Mesothelial cell of epicardium (in vitro differentiated cells): Measurements from ENCODE around the gene UMPS. TPM values are rescaled to one million over a fixed set of nuclear protein-coding genes. Genes with fewer than 3 reads are reported as not detected.
"Not testable (repeated sequence)": the region's sequence is repeated elsewhere in the genome, so short reads cannot be mapped to it uniquely, and the experiment has no call there.

ENCODE experiments used
- DNase-seq, 2 experiments: peaks; one replicate each; pipeline ENCODE4 v3.0.0; 2021; ENCODE audit warnings: low spot score in 2 of 2; ENCODE audit not compliant: unreplicated experiment in 2 of 2
- H3K27ac Mint-ChIP-seq: 2 replicates; pipeline ENCODE4 v1.8.0; 2021; ENCODE audit warnings: mixed read lengths
- H3K27me3 Mint-ChIP-seq: 2 replicates; pipeline ENCODE4 v1.8.0; 2021; ENCODE audit warnings: low read depth, mixed read lengths
- H3K36me3 Mint-ChIP-seq: 2 replicates; pipeline ENCODE4 v1.8.0; 2021; ENCODE audit warnings: mixed read lengths
- H3K4me1 Mint-ChIP-seq: 2 replicates; pipeline ENCODE4 v1.8.0; 2021; ENCODE audit warnings: mixed read lengths
- H3K4me3 Mint-ChIP-seq: 2 replicates; pipeline ENCODE4 v1.8.0; 2021; ENCODE audit warnings: mild to moderate bottlenecking, moderate library complexity, mixed read lengths
- H3K9me3 Mint-ChIP-seq: 2 replicates; pipeline ENCODE4 v1.8.0; 2021; ENCODE audit warnings: mixed read lengths
- CTCF ChIP-seq: fragments of 200-600 bp; sonication (generic); IDR thresholded peaks from one replicate; pipeline ENCODE4 v1.5.0; 2021; ENCODE audit warnings: antibody characterized with exemption; ENCODE audit not compliant: unreplicated experiment
- total RNA-seq: library from RNA; stranded (reverse); gene quantifications from 3 replicates; pipeline ENCODE4 v1.2.1, GENCODE V29; 2021

The UMPS gene
- total RNA-seq, 1 donor from 2014 or later: 37.3 TPM

- Mint-ChIP-seq H3K36me3 (no peaks in the 10 kb centered on the region), H3K9me3 (no peaks in the 10 kb centered on the region), H3K27ac (peak overlapping the region; percentile 28), H3K4me1 (peaks cover 44% of the 10 kb centered on the region), H3K4me3 (no peak overlapping the region), H3K27me3 (no peaks in the 10 kb centered on the region)
- no peak for DNase-seq
- TF ChIP-seq CTCF: no peak
Measured at GRCh38 chr3:124779751-124780191, 49.5 kb downstream of the UMPS start.

- no peaks in the 10 kb centered on the region for H3K9me3 Mint-ChIP-seq
- H3K36me3 Mint-ChIP-seq: peaks cover 2% of the 10 kb centered on the region
- H3K27me3 Mint-ChIP-seq: no peaks in the 10 kb centered on the region
- peak overlapping the region; percentile 88 for H3K27ac Mint-ChIP-seq
- H3K4me3 Mint-ChIP-seq: peak overlapping the region; percentile 31
- TF ChIP-seq CTCF: no peak
- peaks cover 38% of the 10 kb centered on the region for H3K4me1 Mint-ChIP-seq
- no peak for DNase-seq
Measured at GRCh38 chr3:124780356-124780755, 50.1 kb downstream of the UMPS start.

- no peaks in the 10 kb centered on the region for H3K27me3 Mint-ChIP-seq
- no peak for TF ChIP-seq CTCF
- peaks cover 2% of the 10 kb centered on the region for H3K36me3 Mint-ChIP-seq
- H3K9me3 Mint-ChIP-seq: no peaks in the 10 kb centered on the region
- peak overlapping the region; percentile 88 for H3K27ac Mint-ChIP-seq
- peak overlapping the region; percentile 31 for H3K4me3 Mint-ChIP-seq
- no peak for DNase-seq
- H3K4me1 Mint-ChIP-seq: peaks cover 38% of the 10 kb centered on the region
Measured at GRCh38 chr3:124780761-124781475, 50.7 kb downstream of the UMPS start.

- Mint-ChIP-seq H3K27ac (peak overlapping the region; percentile 88), H3K4me3 (no peak overlapping the region), H3K36me3 (peaks cover 2% of the 10 kb centered on the region), H3K9me3 (no peaks in the 10 kb centered on the region), H3K27me3 (no peaks in the 10 kb centered on the region), H3K4me1 (peaks cover 38% of the 10 kb centered on the region)
- no peak for TF ChIP-seq CTCF
- DNase-seq: no peak
Measured at GRCh38 chr3:124781476-124782376, 51.5 kb downstream of the UMPS start.

- peaks cover 45% of the 10 kb centered on the region for H3K4me1 Mint-ChIP-seq
- not testable (repeated sequence) for H3K9me3 Mint-ChIP-seq, H3K4me3 Mint-ChIP-seq, H3K36me3 Mint-ChIP-seq, H3K27ac Mint-ChIP-seq, H3K27me3 Mint-ChIP-seq, DNase-seq
Measured at GRCh38 chr3:124782377-124782712, 52.1 kb downstream of the UMPS start.

- Mint-ChIP-seq H3K9me3 (no peaks in the 10 kb centered on the region), H3K4me3 (no peak overlapping the region), H3K36me3 (peaks cover 2% of the 10 kb centered on the region), H3K27me3 (no peaks in the 10 kb centered on the region), H3K4me1 (peaks cover 40% of the 10 kb centered on the region), H3K27ac (no peak overlapping the region)
- DNase-seq: no peak
- no peak for TF ChIP-seq CTCF
Measured at GRCh38 chr3:124783696-124784095, 53.4 kb downstream of the UMPS start.
